SU-DHL-6 (cell line): ENCODE data around the gene GREB1L.

Experiments used
- H2AFZ ChIP-seq: fragments of 200-600 bp; sonication (generic); 2 replicates; pipeline ENCODE4 v1.6.1; 2014; ENCODE audit warnings: low read depth, mild to moderate bottlenecking, moderate library complexity, mixed read lengths, antibody characterized with exemption, low read length; ENCODE audit not compliant: severe bottlenecking
- H3F3A ChIP-seq: fragments of 200-600 bp; shearing (Covaris generic); 2 replicates; pipeline ENCODE4 v1.6.0; 2016; ENCODE audit warnings: antibody characterized with exemption, mild to moderate bottlenecking; ENCODE audit not compliant: insufficient read depth
- H3K27ac ChIP-seq: fragments of 200-600 bp; sonication (generic); 2 replicates; pipeline ENCODE4 v1.5.1; 2016; ENCODE audit warnings: low read depth, mild to moderate bottlenecking, low read length, moderate library complexity, mixed read lengths
- H3K27me3 ChIP-seq: fragments of 200-600 bp; sonication (generic), shearing (Covaris generic); 2 replicates; pipeline ENCODE4 v1.6.0; 2014; ENCODE audit warnings: mild to moderate bottlenecking, low read length
- H3K36me3 ChIP-seq: fragments of 200-600 bp; sonication (generic); 2 replicates; pipeline ENCODE4 v1.6.1; 2014; ENCODE audit warnings: mild to moderate bottlenecking, low read length, mixed read lengths
- H3K4me2 ChIP-seq: fragments of 300-600, 200-600 bp; shearing (Covaris generic), sonication (generic); 2 replicates; pipeline ENCODE4 v1.6.0; 2014; ENCODE audit warnings: low read length, low read depth, mild to moderate bottlenecking; ENCODE audit not compliant: poor library complexity, severe bottlenecking
- H3K4me3 ChIP-seq: fragments of 200-600 bp; sonication (generic); 2 replicates; pipeline ENCODE4 v1.5.1; 2014; ENCODE audit warnings: antibody characterized with exemption, low read length, mild to moderate bottlenecking, mixed read lengths; ENCODE audit not compliant: insufficient read depth, poor library complexity, severe bottlenecking
- H3K79me2 ChIP-seq: fragments of 200-600 bp; sonication (generic); 2 replicates; pipeline ENCODE4 v1.6.1; 2014; ENCODE audit warnings: mild to moderate bottlenecking, low read length, moderate library complexity; ENCODE audit not compliant: insufficient read depth
- H3K9ac ChIP-seq: fragments of 200-600 bp; sonication (generic); 2 replicates; pipeline ENCODE4 v1.7.0; 2014; ENCODE audit warnings: mild to moderate bottlenecking, low read length
- H3K9me2 ChIP-seq: fragments of 200-600 bp; sonication (generic); replicated peaks from 2 replicates; pipeline ENCODE4 v1.6.1; 2014; ENCODE audit warnings: low read length; ENCODE audit not compliant: insufficient read depth
- H3K9me3 ChIP-seq: fragments of 200-600 bp; sonication (generic); 2 replicates; pipeline ENCODE4 v1.6.1; 2014; ENCODE audit warnings: low read length, mixed read lengths; ENCODE audit not compliant: insufficient read depth
- H4K20me1 ChIP-seq: fragments of 200-600 bp; sonication (generic); 2 replicates; pipeline ENCODE4 v1.6.1; 2014; ENCODE audit warnings: low read depth, mild to moderate bottlenecking, antibody characterized with exemption, low read length, moderate library complexity, mixed read lengths
- EZH2phosphoT487 ChIP-seq: fragments of 200-600 bp; sonication (generic), shearing (Covaris generic); conservative IDR thresholded peaks from 2 replicates; pipeline ENCODE4 v1.6.1; 2018; ENCODE audit warnings: mild to moderate bottlenecking, antibody characterized with exemption, low read length, moderate library complexity, mixed read lengths
- TF ChIP-seq, protein P1 (sequence below): fragments of 200-600 bp; sonication (generic); IDR thresholded peaks from one replicate; pipeline ENCODE4 v1.5.1; 2017; ENCODE audit warnings: antibody characterized with exemption, mild to moderate bottlenecking, low read length, moderate library complexity; ENCODE audit not compliant: insufficient read depth, poor library complexity, severe bottlenecking

The GREB1L gene

DNA sequence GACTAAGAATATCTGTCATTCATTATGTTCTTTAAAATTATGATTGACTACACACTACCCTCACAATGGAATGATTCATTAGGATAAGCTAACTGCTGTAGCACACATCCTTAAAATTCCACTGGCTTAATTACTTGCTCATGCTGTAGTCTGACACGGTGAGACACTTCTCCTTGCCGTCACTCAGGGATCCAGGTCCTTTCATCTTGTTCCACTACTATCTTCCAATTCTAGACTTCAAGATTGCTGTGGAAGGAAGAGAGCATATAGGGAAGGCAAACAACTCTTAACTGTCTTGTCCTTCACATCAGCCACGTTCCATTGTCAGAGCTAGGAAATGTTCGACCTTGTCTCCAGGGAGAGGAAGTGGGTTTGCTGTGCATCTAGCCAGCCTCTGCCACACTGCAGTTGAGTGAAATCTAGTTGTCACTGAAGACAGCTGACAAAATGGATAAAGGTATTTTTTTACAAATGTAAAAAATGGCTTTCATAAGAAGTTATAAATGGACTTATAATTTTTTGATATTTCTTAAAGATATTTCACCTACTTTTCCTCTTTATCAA, 30.1 kb downstream of the GREB1L start:
- no peaks in the 10 kb centered on the region for H3K27me3 ChIP-seq
- no peak overlapping the region for H3K4me3 ChIP-seq
- H3K4me2 ChIP-seq: no peak overlapping the region
- no peak overlapping the region for H3K27ac ChIP-seq
- no peaks in the 10 kb centered on the region for H4K20me1 ChIP-seq
- H3K79me2 ChIP-seq: no peaks in the 10 kb centered on the region
- no peaks in the 10 kb centered on the region for H3K9me2 ChIP-seq
- H3K36me3 ChIP-seq: no peaks in the 10 kb centered on the region
- H3K9me3 ChIP-seq: no peaks in the 10 kb centered on the region
- no peak overlapping the region for H3K9ac ChIP-seq
- H3F3A ChIP-seq: no peaks in the 10 kb centered on the region
- TF ChIP-seq EZH2phosphoT487: no peak
- TF ChIP-seq, protein P1, sequence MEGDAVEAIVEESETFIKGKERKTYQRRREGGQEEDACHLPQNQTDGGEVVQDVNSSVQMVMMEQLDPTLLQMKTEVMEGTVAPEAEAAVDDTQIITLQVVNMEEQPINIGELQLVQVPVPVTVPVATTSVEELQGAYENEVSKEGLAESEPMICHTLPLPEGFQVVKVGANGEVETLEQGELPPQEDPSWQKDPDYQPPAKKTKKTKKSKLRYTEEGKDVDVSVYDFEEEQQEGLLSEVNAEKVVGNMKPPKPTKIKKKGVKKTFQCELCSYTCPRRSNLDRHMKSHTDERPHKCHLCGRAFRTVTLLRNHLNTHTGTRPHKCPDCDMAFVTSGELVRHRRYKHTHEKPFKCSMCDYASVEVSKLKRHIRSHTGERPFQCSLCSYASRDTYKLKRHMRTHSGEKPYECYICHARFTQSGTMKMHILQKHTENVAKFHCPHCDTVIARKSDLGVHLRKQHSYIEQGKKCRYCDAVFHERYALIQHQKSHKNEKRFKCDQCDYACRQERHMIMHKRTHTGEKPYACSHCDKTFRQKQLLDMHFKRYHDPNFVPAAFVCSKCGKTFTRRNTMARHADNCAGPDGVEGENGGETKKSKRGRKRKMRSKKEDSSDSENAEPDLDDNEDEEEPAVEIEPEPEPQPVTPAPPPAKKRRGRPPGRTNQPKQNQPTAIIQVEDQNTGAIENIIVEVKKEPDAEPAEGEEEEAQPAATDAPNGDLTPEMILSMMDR: no peak
- no peak overlapping the region for H2AFZ ChIP-seq

DNA sequence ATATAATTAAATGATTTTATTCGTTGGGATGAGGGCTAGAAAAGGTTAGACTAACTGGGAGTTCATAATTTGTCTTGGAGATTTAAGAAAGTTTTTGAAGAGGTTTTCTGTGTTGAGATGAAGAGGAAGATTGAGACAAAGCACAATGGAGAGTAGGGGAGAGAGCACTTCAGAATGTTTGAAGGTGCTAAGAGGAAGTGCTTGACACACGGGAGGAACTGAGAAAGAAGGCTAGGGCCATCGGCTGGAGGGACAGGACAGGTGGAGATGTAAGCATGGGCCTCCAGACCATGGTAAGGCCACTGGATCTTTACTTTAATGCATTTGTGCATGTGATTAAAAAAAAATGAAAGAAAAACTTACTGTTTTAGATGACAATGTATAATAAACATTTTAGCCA, 31.5 kb downstream of the GREB1L start:
- Histone ChIP-seq H3K27me3 (no peaks in the 10 kb centered on the region), H4K20me1 (no peaks in the 10 kb centered on the region), H3K36me3 (no peaks in the 10 kb centered on the region), H3K79me2 (no peaks in the 10 kb centered on the region), H3K9me3 (no peaks in the 10 kb centered on the region), H3K9me2 (no peaks in the 10 kb centered on the region), H3K27ac (no peak overlapping the region), H3K4me3 (no peak overlapping the region), H3K9ac (no peak overlapping the region), H3K4me2 (no peak overlapping the region), H3F3A (no peaks in the 10 kb centered on the region), H2AFZ (no peak overlapping the region)
- no peak for TF ChIP-seq EZH2phosphoT487
- TF ChIP-seq, protein P1: no peak

DNA sequence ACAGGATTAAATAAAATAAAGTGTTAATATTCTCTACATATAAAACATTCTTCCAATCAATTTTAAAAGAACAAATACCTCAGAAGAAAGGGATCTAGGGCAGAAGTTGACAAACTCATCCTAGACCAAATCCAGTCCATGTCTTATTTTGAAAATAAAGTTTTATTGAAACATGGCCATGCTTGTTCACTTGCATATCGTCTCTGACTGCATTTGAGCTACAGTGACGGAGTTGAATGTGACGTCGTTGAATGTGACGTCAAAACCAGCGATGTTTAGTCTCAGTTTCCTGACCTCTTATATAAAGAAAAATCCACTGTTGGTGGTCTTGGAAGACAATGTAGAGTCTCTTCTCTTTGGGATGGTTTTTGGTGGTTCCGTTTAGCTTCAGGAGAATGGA, 33.6 kb downstream of the GREB1L start:
- Histone ChIP-seq H4K20me1 (no peaks in the 10 kb centered on the region), H2AFZ (no peak overlapping the region), H3F3A (no peaks in the 10 kb centered on the region), H3K4me3 (no peak overlapping the region), H3K9me2 (no peaks in the 10 kb centered on the region), H3K27me3 (no peaks in the 10 kb centered on the region), H3K36me3 (no peaks in the 10 kb centered on the region), H3K27ac (no peak overlapping the region), H3K79me2 (no peaks in the 10 kb centered on the region), H3K9me3 (no peaks in the 10 kb centered on the region), H3K9ac (no peak overlapping the region), H3K4me2 (no peak overlapping the region)
- TF ChIP-seq, protein P1: no peak
- no peak for TF ChIP-seq EZH2phosphoT487
